Stimulated activated CD8-positive, alpha-beta memory T cell treated with anti-CD3 and anti-CD28 coated beads, Interleukin-4, amount 100 ng/mL, for 1 hour (primary cell): ENCODE data around the gene URM1.

Source experiments
- DNase-seq, 2 donors: peaks; one replicate each; pipeline ENCODE4 v3.0.0-alpha.2; 2020; ENCODE audit warnings: low read depth in 2 of 2, low spot score in 1 of 2

Gene URM1

DNA sequence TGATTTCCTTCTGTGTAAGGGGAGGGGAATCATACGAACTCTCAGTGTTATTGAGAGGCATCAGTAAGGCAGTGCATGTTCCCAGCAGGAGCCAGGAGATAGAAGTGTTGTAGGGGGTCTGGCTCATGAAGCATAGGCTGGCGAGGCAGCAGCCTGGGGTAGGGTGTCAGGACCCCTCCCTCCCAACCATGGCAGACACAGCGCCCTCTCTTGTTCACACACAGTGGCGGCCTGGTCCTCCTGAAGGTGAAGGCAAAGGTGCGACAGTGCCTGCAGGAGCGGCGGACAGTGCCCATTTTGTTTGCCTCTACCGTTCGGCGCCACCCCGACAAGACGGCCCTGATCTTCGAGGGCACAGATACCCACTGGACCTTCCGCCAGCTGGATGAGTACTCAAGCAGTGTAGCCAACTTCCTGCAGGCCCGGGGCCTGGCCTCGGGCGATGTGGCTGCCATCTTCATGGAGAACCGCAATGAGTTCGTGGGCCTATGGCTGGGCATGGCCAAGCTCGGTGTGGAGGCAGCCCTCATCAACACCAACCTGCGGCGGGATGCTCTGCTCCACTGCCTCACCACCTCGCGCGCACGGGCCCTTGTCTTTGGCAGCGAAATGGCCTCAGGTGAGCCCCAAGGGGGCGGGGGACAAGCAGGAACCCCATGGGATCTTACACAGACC, 26.1 kb upstream of the URM1 start:
- no peak for DNase-seq

GRCh38 chr9:128349125-128349524, 22.0 kb upstream of the URM1 start:
- no peak for DNase-seq

DNA sequence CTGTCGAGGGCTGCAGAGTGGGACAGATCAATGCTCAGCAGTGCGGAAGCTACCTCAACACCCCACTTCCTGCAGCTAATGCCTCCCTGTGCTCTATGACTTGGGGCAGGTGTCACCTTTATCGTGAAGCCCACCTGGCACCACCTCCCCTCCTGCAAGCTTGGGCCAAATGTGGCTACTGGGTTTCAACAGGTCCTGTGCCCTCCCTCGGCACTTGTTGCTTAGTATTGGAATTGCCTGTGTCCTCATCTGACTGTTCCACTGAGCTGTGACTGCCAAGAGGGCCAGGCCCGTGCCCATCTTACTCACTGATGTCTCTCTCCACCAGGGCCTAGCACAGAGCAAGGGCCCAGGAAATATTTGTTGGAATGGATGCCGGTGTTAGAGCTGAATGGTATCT, 21.4 kb upstream of the URM1 start:
- no peak for DNase-seq

GRCh38 chr9:128355451-128355850, 15.7 kb upstream of the URM1 start:
- DNase-seq: no peak

GRCh38 chr9:128358090-128358489, 13.1 kb upstream of the URM1 start:
- DNase-seq: no peak

DNA sequence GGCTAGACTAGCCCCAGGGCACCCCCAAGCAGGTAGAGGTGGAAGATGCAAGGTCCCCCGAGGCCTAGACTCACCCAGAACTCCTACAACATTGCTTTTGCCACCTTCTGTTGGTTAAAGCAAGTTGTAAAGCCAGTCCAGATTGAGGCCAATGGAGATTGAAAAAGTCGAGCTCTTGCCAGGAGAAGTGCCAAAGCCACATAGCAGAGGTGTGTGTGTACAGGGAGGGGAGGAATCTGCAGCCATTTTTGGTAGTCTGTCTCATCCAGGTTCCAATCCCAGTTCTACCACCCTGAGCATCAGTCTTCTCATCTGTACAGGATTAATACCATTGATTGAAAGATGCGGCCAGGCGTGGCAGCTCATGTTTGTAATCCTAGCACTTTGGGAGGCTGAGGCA, 12.3 kb upstream of the URM1 start:
- DNase-seq: no peak

DNA sequence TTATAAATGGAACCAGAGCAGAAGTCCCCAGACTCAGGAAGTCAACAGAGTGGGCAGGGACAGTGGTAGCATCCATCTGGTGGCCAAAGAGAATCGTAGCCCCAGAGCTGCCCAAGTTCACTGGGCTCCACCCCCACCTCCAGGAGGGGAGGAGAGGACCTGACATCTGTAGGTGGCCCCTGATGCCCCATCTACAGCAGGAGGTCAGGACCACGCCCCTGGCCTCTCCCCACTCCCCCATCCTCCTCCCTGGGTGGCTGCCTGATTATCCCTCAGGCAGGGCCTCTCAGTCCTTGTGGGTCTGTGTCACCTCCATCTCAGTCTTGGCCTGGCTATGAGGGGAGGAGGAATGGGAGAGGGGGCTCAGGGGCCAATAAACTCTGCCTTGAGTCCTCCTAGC, 10.3 kb upstream of the URM1 start:
- no peak for DNase-seq

- no peak for DNase-seq
These were observed 9.7 kb upstream of the URM1 start for GRCh38 chr9:128361296-128361985.

DNA sequence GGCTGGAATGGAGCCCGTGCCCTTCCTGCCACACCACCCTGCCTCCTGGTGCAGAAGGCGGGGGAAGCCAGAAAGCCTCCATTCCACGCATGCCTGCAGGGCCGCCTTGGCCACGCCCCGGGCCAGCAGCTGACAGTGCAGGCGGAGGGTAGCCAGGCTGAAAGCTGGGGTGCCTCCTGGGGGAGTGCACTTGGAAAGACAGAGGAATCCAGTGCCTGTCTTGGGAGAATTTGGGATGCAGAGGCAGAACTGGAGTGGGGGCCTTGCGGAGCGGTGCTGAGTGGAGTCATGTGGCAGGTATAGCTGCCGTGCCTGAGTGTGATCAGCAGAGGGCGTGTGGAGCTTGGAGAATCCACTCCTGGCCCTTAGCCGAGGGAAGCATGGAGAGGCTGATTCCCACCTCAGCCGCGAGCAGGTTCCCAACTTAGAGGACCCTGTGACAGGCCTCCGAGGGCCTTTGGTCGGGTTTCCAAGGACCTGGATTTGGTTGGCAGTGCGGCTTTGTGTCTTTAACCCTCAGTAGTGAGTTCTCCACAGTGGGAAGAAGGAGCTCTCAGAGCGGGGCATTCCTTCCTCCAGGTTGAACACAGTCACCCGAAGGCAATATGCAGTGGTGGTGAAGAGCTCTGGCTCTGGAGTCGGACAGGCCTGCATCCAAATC, 9.1 kb upstream of the URM1 start:
- DNase-seq: peak; percentile 37 to 44

DNA sequence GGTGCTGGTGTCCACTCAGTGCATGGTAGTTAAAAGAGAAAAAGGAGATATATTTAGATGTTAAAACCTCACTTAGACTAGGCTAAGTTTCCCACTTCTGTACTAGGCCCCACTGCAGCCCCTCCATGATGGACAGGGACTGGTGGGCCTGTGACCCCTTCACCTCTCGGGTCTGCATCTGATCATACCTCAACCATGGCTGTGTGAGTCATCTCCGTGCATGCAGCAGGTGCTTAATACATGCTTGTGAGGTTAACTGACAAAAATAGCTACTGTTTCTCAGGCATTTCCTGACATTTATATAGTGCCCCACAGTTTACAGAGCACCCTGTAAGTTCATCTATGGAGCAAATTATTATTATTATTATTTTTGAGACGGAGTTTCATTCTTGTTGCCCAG, 8.4 kb upstream of the URM1 start:
- no peak for DNase-seq

DNA sequence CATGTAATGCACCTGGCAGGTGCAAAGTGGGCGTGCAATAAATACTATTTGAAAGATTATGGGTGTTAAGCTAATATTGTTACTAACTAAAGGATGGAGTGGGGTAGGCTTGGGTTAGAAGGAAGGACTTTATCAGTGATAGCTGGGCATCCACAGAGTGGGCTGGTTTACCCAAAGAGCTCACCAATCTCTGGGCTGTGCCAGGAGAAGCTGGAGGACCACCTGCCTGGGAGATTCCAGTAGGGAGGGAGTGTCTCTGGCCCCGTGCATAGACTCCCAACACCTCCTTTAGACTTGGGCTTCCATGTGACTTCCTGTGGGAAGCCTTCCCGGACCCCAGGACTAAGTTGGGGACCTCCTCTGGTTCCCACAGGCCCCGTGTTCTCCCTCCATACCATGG, 5.6 kb upstream of the URM1 start:
- DNase-seq: no peak

DNA sequence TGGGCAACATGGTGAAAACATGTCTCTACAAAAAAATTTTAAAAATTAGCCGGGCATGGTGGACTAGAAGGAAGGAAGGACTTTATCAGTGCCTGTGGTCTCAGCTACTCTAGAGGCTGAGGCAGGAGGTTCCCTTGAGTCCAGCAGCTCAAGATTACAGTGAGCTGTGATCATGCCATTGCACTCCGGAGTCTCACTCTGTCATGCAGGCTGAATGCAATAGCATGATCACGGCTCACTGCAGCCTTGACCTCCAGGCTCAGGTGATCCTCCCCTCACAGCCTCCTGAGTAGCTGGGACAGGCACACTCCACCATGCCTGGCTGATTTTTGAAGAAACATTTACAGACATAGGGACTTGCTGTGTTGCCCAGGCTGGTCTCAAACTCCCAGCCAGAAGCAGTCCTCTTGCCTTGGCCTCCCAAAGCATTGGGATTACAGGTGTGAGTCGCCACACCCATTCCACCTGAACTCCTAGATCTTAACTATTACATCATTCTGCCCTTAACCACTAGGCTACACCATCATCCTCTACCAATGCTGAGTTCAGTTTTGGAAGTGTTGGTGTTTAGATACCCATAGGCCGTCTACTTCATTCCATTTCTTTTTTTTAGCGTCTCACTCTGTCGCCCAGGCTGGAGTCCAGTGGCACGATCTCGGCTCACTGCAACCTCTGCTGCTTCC, 2.0 kb upstream of the URM1 start:
- no peak for DNase-seq

DNA sequence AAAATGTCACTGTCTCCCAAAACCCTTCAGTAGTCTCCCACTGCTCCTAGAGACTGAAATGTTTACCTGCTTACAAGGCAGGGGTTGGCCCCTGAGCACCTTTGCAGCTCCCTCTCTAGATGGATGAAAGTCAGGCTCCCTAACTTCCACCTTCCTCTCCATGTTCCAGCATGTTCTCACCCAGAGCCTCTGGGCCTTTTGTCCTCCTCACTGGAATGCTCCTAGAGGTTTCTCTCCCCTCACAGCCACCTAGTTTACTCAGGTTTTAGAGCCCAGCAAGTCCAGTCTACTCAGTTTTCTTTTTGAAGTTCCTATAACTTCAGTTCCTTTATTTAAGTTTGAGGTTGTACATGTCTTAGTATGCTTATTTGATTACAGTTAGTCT, 815 bp upstream of the URM1 start:
- no peak for DNase-seq

- DNase-seq: no peak
These were observed 500 bp downstream of the URM1 start for GRCh38 chr9:128371630-128372117.

DNA sequence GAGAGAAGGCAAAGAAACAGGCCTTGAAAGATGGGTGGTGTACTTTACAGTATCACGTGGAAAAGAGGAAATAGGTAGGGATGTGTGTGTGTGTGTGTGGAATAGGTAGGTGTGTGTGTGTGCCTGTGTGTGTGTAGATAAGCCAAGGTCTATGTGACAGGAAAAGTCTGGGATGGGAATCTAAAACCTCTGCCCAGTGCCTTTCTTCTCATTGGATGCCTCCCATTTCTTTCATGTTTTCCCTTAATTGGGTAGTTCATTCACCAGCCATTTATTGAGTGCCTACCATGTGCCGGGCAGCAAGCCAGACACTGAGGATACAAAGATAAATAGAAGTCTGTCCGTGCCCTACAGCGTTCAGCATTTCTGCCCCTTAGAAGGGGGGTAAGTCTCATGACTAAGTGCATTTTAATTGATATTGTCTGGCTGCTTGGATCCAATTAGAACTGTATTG, 1.0 kb downstream of the URM1 start:
- DNase-seq: no peak

DNA sequence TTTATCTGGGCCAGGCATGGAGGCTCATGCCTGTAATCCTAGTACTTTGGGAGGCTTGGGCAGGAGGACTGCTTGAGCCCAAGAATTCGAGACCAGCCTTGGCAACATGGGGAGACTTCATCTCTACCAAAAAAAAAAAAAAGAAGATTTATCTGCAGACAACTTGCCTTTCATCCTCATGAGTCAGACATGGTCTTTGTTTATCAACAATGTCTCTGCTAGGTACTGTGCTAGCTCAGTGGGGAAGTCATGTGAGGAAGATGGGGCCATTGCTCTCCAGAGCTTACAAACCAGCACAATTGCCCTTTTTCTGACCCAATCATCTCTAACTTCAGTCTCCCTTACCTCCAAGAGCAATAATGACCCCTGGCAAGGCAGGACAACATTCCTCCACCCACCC, 1.6 kb downstream of the URM1 start:
- no peak for DNase-seq

GRCh38 chr9:128374221-128374675, 3.1 kb downstream of the URM1 start:
- no peak for DNase-seq

DNA sequence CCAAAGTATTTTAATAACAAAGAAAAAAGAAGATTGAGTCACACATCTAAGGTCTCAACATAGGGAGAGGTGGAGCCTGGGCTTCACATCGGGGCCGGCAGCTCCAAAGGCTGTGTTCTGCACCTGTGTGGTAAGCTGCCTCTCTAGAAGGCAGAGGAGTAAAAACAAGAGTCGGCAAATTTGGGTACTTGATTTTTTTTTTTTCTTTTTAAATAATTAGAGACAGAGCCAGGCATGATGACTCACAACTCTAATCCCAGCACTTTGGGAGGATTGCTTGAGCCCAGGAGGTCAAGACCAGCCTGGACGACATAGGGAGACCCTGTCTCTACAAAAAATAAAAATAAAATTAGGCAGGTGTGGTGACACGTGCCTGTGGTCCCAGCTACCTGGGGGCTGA, 4.7 kb downstream of the URM1 start:
- DNase-seq: no peak

GRCh38 chr9:128382261-128382660, 11.1 kb downstream of the URM1 start:
- DNase-seq: no peak

- no peak for DNase-seq
These were observed 12.0 kb downstream of the URM1 start for GRCh38 chr9:128383007-128383753.

DNA sequence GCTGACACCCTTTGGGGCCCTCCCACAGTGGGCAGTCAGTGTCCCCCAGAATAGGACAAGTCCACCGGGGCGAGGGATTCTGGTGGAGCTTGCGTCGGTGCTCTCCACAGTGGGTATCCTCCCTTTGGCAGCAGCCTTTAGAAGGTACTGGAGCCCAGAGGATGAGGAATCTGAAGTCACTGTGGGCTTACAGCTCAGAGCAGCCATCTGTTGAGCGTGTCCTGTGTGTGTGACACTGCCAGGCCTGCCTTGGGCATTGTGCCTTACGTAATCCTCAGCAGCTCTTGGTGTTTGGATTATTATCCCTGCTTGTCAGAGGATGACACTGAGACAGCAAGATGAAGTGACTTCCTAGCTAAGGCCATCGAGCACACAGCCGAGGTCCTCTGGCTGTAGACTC, 12.6 kb downstream of the URM1 start:
- DNase-seq: no peak
